Skin of body (tissue), 2 donors: ENCODE results near the gene ANGEL1. TPM values are rescaled to one million over a fixed set of nuclear protein-coding genes. Genes with fewer than 3 reads are reported as not detected.

Experiments
- DNase-seq: peaks from one replicate; lab custom pipeline; 2025; lab: John Stamatoyannopoulos, UW
- total RNA-seq: library from RNA; depleted of rRNA; stranded (reverse); fragments of >200 nt; gene quantifications from one replicate; pipeline ENCODE4 v1.2.3, GENCODE V29; 2014

The ANGEL1 gene
- total RNA-seq, 1 donor from 2014 or later, result 10.3 TPM

GRCh38 chr14:76779221-76780057, 33.2 kb downstream of the ANGEL1 start:
- no peak for DNase-seq

GRCh38 chr14:76778546-76779215, 34.0 kb downstream of the ANGEL1 start:
- no peak for DNase-seq

GRCh38 chr14:76777721-76778120, 35.0 kb downstream of the ANGEL1 start:
- DNase-seq, result no peak

GRCh38 chr14:76776428-76777251, 36.0 kb downstream of the ANGEL1 start:
- DNase-seq, result no peak

GRCh38 chr14:76775695-76776427, 36.8 kb downstream of the ANGEL1 start:
- no peak for DNase-seq

GRCh38 chr14:76774821-76775694, 37.6 kb downstream of the ANGEL1 start:
- no peak for DNase-seq

- DNase-seq, result no peak
Observed at GRCh38 chr14:76773956-76774820, 38.5 kb downstream of the ANGEL1 start.

- no peak for DNase-seq
Observed at GRCh38 chr14:76773188-76773885, 39.3 kb downstream of the ANGEL1 start.

GRCh38 chr14:76772300-76773187, 40.1 kb downstream of the ANGEL1 start:
- DNase-seq, result no peak

GRCh38 chr14:76771437-76771980, 41.2 kb downstream of the ANGEL1 start:
- DNase-seq, result no peak

GRCh38 chr14:76770521-76771436, 41.9 kb downstream of the ANGEL1 start:
- DNase-seq, result no peak

GRCh38 chr14:76769636-76770292, 42.9 kb downstream of the ANGEL1 start:
- DNase-seq, result no peak

GRCh38 chr14:76768671-76769500, 43.8 kb downstream of the ANGEL1 start:
- DNase-seq, result no peak
